Suprapubic skin (tissue), 3 donors: ENCODE results near the gene PARN.

ENCODE experiments used
- POLR2AphosphoS5 ChIP-seq, 3 donors: sonication (generic); formaldehyde crosslinking; IDR thresholded peaks; one replicate each; pipeline ENCODE4 v1.6.1; 2017; ENCODE audit warnings: antibody characterized with exemption in 3 of 3
- TF ChIP-seq, protein P1 (sequence below), 2 donors: fragments of 200-600 bp in 1 of 2; fragments of 450-650 bp in 1 of 2; sonication (generic) in 1 of 2; IDR thresholded peaks; one replicate each; pipeline ENCODE4 v1.5.1; 2016 to 2019; ENCODE audit warnings: antibody characterized with exemption in 2 of 2, mild to moderate bottlenecking in 1 of 2, moderate library complexity in 1 of 2

DNA sequence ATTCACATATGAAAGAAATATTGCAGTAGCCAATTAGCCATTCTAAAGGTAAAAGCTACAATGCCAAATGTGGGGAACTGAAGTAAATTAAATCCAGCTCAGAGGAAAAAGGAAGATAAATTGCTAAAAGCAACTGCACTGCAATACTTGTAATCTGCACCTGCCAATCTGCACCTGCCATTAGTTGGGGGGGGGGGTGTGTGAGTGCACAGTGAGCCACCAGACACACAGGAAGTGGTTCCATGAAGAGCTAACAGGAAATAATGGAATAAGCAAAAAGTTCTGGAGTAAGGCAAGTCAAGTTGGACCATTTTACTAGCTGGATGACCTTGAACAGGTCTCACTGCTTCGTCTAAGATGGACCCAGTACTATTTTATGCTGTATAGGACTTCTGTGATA is 191.8 kb downstream of the PARN start:
- TF ChIP-seq, protein P1, sequence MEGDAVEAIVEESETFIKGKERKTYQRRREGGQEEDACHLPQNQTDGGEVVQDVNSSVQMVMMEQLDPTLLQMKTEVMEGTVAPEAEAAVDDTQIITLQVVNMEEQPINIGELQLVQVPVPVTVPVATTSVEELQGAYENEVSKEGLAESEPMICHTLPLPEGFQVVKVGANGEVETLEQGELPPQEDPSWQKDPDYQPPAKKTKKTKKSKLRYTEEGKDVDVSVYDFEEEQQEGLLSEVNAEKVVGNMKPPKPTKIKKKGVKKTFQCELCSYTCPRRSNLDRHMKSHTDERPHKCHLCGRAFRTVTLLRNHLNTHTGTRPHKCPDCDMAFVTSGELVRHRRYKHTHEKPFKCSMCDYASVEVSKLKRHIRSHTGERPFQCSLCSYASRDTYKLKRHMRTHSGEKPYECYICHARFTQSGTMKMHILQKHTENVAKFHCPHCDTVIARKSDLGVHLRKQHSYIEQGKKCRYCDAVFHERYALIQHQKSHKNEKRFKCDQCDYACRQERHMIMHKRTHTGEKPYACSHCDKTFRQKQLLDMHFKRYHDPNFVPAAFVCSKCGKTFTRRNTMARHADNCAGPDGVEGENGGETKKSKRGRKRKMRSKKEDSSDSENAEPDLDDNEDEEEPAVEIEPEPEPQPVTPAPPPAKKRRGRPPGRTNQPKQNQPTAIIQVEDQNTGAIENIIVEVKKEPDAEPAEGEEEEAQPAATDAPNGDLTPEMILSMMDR (IDR thresholded peaks at IDR 0.05): no peak
- TF ChIP-seq POLR2AphosphoS5 (IDR thresholded peaks at IDR 0.05): no peak
